Upper lobe of right lung (tissue), 1 donor: ENCODE data around the gene USP44. TPM values are rescaled to one million over a fixed set of nuclear protein-coding genes. Genes with fewer than 3 reads are reported as not detected.

Experiments
- ATAC-seq: fragments of 200-7000 bp; cut with Tn5 transposase; one replicate; pipeline ENCODE4 v1.9.1; 2020; ENCODE audit warnings: mild to moderate bottlenecking, moderate library complexity
- DNase-seq: peaks from one replicate; pipeline ENCODE4 v3.0.0-alpha.2; 2020
- H3K27ac ChIP-seq: fragments of 200-600 bp; one replicate; pipeline ENCODE4 v1.8.0; 2022
- H3K27me3 ChIP-seq: fragments of 200-600 bp; one replicate; pipeline ENCODE4 v1.8.0; 2022; ENCODE audit warnings: mild to moderate bottlenecking
- H3K36me3 ChIP-seq: fragments of 200-600 bp; one replicate; pipeline ENCODE4 v1.8.0; 2022
- H3K4me1 ChIP-seq: fragments of 200-600 bp; one replicate; pipeline ENCODE4 v1.8.0; 2022
- H3K4me3 ChIP-seq: fragments of 200-600 bp; one replicate; pipeline ENCODE4 v1.8.0; 2022; ENCODE audit warnings: mild to moderate bottlenecking
- H3K9me3 ChIP-seq: fragments of 200-600 bp; one replicate; pipeline ENCODE4 v1.8.0; 2022
- CTCF ChIP-seq: fragments of 200-600 bp; IDR thresholded peaks from one replicate; pipeline ENCODE4 v1.8.0; 2022; ENCODE audit warnings: antibody characterized with exemption
- intact Hi-C: fragments of 100-400 bp; cut with DNase I; formaldehyde crosslinking; loops from one replicate; pipeline ENCODE4 v1.11.0; 2022
- total RNA-seq: library from RNA; stranded (reverse); fragmentation: NEBNext Ultra II Directional; extraction: Animal tissue kit (Norgen Biotek cat#: 25700); gene quantifications from one replicate; pipeline ENCODE4 v1.2.1, GENCODE V29; 2021
- donor health status: DM: no; HTN: yes; CAD: no; lungs with severe emphysema.

Gene USP44
- total RNA-seq, 1 donor from 2014 or later, result 14.9 TPM

- no peak overlapping the region for H3K27ac ChIP-seq
- no peaks in the 10 kb centered on the region for H3K4me1 ChIP-seq
- intact Hi-C loops, result no loop called here
- H3K9me3 ChIP-seq, result no peaks in the 10 kb centered on the region
- no peak overlapping the region for H3K4me3 ChIP-seq
- ATAC-seq (no peak), DNase-seq (no peak)
- no peak for TF ChIP-seq CTCF
- H3K27me3 ChIP-seq, result no peaks in the 10 kb centered on the region
- H3K36me3 ChIP-seq, result peaks cover 55% of the 10 kb centered on the region
These were observed 34.5 kb downstream of the USP44 start for GRCh38 chr12:95516757-95517156.

- no peak for ATAC-seq
- H3K27me3 ChIP-seq, result no peaks in the 10 kb centered on the region
- no peak for DNase-seq
- no peak overlapping the region for H3K4me3 ChIP-seq
- H3K27ac ChIP-seq, result no peak overlapping the region
- intact Hi-C loops, result no loop called here
- no peaks in the 10 kb centered on the region for H3K4me1 ChIP-seq
- peaks cover 61% of the 10 kb centered on the region for H3K36me3 ChIP-seq
- TF ChIP-seq CTCF, result no peak
- H3K9me3 ChIP-seq, result no peaks in the 10 kb centered on the region
These were observed 36.1 kb downstream of the USP44 start for GRCh38 chr12:95515197-95515596.

GRCh38 chr12:95513599-95513998 lies 37.7 kb downstream of the USP44 start:
- H3K27me3 ChIP-seq, result no peaks in the 10 kb centered on the region
- no peaks in the 10 kb centered on the region for H3K9me3 ChIP-seq
- no peak overlapping the region for H3K27ac ChIP-seq
- no peaks in the 10 kb centered on the region for H3K4me1 ChIP-seq
- intact Hi-C loops, result no loop called here
- DNase-seq (no peak), ATAC-seq (no peak)
- no peak for TF ChIP-seq CTCF
- H3K4me3 ChIP-seq, result no peak overlapping the region
- peaks cover 73% of the 10 kb centered on the region for H3K36me3 ChIP-seq

GRCh38 chr12:95511977-95512376 lies 39.3 kb downstream of the USP44 start:
- no peak for TF ChIP-seq CTCF
- no peaks in the 10 kb centered on the region for H3K27me3 ChIP-seq
- H3K4me3 ChIP-seq, result no peak overlapping the region
- H3K27ac ChIP-seq, result no peak overlapping the region
- H3K9me3 ChIP-seq, result no peaks in the 10 kb centered on the region
- no peak for DNase-seq
- H3K4me1 ChIP-seq, result peaks cover 9% of the 10 kb centered on the region
- no peak for ATAC-seq
- intact Hi-C loops, result no loop called here
- H3K36me3 ChIP-seq, result peaks cover 83% of the 10 kb centered on the region

- Histone ChIP-seq H3K4me3 (no peak overlapping the region), H3K27me3 (no peaks in the 10 kb centered on the region), H3K4me1 (peaks cover 12% of the 10 kb centered on the region), H3K9me3 (no peaks in the 10 kb centered on the region), H3K36me3 (peaks cover 95% of the 10 kb centered on the region), H3K27ac (no peak overlapping the region)
- TF ChIP-seq CTCF, result no peak
- intact Hi-C loops, result no loop called here
- ATAC-seq, result no peak
- no peak for DNase-seq
These were observed 42.0 kb downstream of the USP44 start for GRCh38 chr12:95509300-95509699.
